Glutamatergic neuron (in vitro differentiated cells): ENCODE data around the gene ZC2HC1B. TPM values are rescaled to one million over a fixed set of nuclear protein-coding genes. Genes with fewer than 3 reads are reported as not detected.
"Not testable (repeated sequence)": the region's sequence is repeated elsewhere in the genome, so short reads cannot be mapped to it uniquely, and the experiment has no call there.

Source experiments
- DNase-seq: peaks from one replicate; pipeline ENCODE4 v3.0.0; 2022
- H3K27ac Mint-ChIP-seq: one replicate; pipeline ENCODE4 v1.8.0; 2020; ENCODE audit warnings: mild to moderate bottlenecking, mixed read lengths, inconsistent platforms; ENCODE audit not compliant: unreplicated experiment
- H3K27me3 Mint-ChIP-seq: one replicate; pipeline ENCODE4 v1.8.0; 2020; ENCODE audit warnings: mild to moderate bottlenecking, moderate library complexity, mixed read lengths, inconsistent platforms; ENCODE audit not compliant: unreplicated experiment
- H3K36me3 Mint-ChIP-seq: one replicate; pipeline ENCODE4 v1.8.0; 2020; ENCODE audit warnings: mild to moderate bottlenecking, mixed read lengths, inconsistent platforms; ENCODE audit not compliant: unreplicated experiment
- H3K4me1 Mint-ChIP-seq: one replicate; pipeline ENCODE4 v1.8.0; 2020; ENCODE audit warnings: mild to moderate bottlenecking, low read depth, mixed read lengths, inconsistent platforms; ENCODE audit not compliant: unreplicated experiment
- H3K4me3 Mint-ChIP-seq: one replicate; pipeline ENCODE4 v1.8.0; 2020; ENCODE audit warnings: mild to moderate bottlenecking, mixed read lengths, inconsistent platforms; ENCODE audit not compliant: unreplicated experiment
- H3K9me3 Mint-ChIP-seq: one replicate; pipeline ENCODE4 v1.8.0; 2020; ENCODE audit warnings: mild to moderate bottlenecking, moderate library complexity, mixed read lengths, inconsistent platforms; ENCODE audit not compliant: unreplicated experiment
- total RNA-seq: library from RNA; stranded (reverse); fragmentation: NEBNext Ultra II Directional; extraction: Animal tissue kit (Norgen Biotek cat#: 25700); gene quantifications from one replicate; pipeline ENCODE4 v1.2.1, GENCODE V29; 2021; ENCODE audit not compliant: unreplicated experiment
- TF ChIP-seq, protein P1 (sequence below): fragments of 200-600 bp; sonication (generic); IDR thresholded peaks from one replicate; pipeline ENCODE4 v1.5.0; 2021; ENCODE audit not compliant: partially characterized antibody, unreplicated experiment

The ZC2HC1B gene
- total RNA-seq, 1 donor from 2014 or later = not detected

DNA sequence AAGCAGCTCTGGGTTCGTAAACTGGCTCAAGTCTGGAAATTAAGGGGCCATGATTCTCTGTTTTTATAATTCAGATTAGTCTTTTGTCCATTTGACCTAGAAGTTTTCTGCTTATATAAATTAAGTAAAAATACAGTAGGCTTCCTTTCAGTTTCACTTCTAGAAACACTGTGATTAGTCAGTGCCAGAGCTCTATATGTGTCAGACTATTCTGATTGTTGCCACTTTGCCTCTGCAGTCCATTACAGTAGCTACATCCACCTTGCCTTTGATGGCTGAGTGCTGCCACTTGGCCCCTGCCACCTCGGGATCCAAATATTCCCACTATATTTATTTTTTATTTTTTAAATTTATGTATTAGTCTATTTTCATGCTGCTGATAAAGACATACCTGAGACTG is 7.9 kb downstream of the ZC2HC1B start:
- Mint-ChIP-seq H3K4me3 (no peak overlapping the region), H3K36me3 (peaks cover 8% of the 10 kb centered on the region), H3K4me1 (no peaks in the 10 kb centered on the region), H3K27me3 (no peaks in the 10 kb centered on the region), H3K9me3 (peaks cover 8% of the 10 kb centered on the region), H3K27ac (no peak overlapping the region)
- TF ChIP-seq, protein P1, sequence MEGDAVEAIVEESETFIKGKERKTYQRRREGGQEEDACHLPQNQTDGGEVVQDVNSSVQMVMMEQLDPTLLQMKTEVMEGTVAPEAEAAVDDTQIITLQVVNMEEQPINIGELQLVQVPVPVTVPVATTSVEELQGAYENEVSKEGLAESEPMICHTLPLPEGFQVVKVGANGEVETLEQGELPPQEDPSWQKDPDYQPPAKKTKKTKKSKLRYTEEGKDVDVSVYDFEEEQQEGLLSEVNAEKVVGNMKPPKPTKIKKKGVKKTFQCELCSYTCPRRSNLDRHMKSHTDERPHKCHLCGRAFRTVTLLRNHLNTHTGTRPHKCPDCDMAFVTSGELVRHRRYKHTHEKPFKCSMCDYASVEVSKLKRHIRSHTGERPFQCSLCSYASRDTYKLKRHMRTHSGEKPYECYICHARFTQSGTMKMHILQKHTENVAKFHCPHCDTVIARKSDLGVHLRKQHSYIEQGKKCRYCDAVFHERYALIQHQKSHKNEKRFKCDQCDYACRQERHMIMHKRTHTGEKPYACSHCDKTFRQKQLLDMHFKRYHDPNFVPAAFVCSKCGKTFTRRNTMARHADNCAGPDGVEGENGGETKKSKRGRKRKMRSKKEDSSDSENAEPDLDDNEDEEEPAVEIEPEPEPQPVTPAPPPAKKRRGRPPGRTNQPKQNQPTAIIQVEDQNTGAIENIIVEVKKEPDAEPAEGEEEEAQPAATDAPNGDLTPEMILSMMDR = no peak
- DNase-seq = no peak

GRCh38 chr6:143873600-143873999 is 9.3 kb downstream of the ZC2HC1B start:
- not testable (repeated sequence) for H3K27ac Mint-ChIP-seq, DNase-seq, H3K27me3 Mint-ChIP-seq, H3K9me3 Mint-ChIP-seq, H3K36me3 Mint-ChIP-seq, H3K4me1 Mint-ChIP-seq, H3K4me3 Mint-ChIP-seq

DNA sequence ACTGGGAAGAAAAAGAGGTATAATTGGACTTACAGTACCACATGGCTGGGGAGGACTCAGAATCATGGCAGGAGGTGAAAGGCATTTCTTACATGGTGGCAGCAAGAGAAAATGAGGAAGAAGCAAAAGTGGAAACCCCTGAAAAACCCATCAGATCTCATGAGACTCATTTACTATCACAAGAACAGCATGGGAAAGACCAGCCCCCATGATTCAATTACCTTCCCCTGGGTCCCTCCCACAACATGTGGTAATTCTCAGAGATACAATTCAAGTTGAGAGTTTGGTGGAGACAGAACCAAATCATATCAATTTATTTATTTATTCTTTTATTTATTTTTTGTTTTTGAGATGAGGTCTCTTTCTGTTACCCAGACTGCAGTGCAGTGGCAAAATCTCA is 10.2 kb downstream of the ZC2HC1B start:
- not testable (repeated sequence) for H3K36me3 Mint-ChIP-seq, H3K27me3 Mint-ChIP-seq, H3K4me1 Mint-ChIP-seq, H3K27ac Mint-ChIP-seq, H3K9me3 Mint-ChIP-seq, H3K4me3 Mint-ChIP-seq, DNase-seq

GRCh38 chr6:143877584-143878271 is 13.5 kb downstream of the ZC2HC1B start:
- Mint-ChIP-seq H3K4me3 (no peak overlapping the region), H3K27me3 (no peaks in the 10 kb centered on the region)

DNA sequence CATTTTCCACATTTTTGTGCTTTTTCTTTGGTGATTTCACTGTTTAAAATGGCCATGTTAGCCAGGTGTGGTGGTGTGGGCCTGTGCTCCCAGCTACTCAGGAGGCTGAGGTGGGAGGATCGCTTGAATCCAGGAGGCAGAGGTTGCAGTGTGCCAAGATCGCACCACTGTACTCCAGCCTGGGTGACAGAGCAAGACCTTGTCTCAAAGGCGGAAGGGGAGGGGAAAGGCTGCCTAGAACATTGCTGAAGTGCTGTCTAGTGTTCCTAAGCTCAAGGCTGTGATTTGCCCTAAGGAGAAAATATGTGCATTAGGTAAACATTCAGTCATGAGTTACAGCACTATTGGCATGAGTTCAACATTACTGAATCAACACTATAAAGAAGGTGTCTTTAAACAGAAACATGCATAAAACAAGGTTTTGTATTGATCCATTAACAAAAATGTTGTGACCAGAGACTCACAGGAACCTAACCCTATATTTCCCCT is 14.0 kb downstream of the ZC2HC1B start:
- Mint-ChIP-seq H3K27ac (no peak overlapping the region), H3K36me3 (no peaks in the 10 kb centered on the region), H3K4me3 (no peak overlapping the region), H3K9me3 (peaks cover 5% of the 10 kb centered on the region), H3K27me3 (no peaks in the 10 kb centered on the region), H3K4me1 (no peaks in the 10 kb centered on the region)
- TF ChIP-seq, protein P1 = no peak
- no peak for DNase-seq

More at GRCh38 chr6:143877584-143878271, 13.5 kb downstream of the ZC2HC1B start:
- no peak for DNase-seq
- no peaks in the 10 kb centered on the region for H3K4me1 Mint-ChIP-seq
- H3K27ac Mint-ChIP-seq = no peak overlapping the region
- peaks cover 5% of the 10 kb centered on the region for H3K9me3 Mint-ChIP-seq
- no peaks in the 10 kb centered on the region for H3K36me3 Mint-ChIP-seq
- TF ChIP-seq, protein P1 = no peak

DNA sequence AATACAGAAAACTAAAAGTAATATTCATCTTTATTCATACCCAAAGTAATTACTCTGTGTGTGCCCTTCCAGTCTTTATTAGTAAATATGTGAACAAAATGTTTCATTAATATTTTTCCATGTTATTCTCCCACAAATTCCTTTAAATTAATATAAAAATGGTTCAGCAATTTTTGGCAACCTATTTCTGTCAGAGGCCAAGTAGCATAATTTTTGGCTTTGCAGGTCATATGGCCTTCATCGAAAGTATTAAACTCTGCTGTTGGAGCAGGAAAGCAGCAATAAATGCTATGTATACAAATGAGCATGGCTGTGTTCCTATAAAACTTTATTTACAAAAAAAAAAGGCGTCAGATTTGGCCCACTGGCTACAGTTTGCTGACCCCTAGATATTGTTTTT is 16.1 kb downstream of the ZC2HC1B start:
- Mint-ChIP-seq H3K27ac (no peak overlapping the region), H3K27me3 (no peaks in the 10 kb centered on the region), H3K36me3 (no peaks in the 10 kb centered on the region), H3K4me1 (no peaks in the 10 kb centered on the region), H3K4me3 (no peak overlapping the region), H3K9me3 (peaks cover 2% of the 10 kb centered on the region)
- TF ChIP-seq, protein P1 = no peak
- DNase-seq = no peak
